GM18870 (cell line): Measurements from ENCODE around the gene NFATC2.
"Not testable (repeated sequence)": the region's sequence is repeated elsewhere in the genome, so short reads cannot be mapped to it uniquely, and the experiment has no call there.

Experiments
- ATAC-seq: cut with Tn5 transposase; IDR thresholded peaks from one replicate; pipeline ENCODE4 v1.9.1; 2021; ENCODE audit warnings: moderate library complexity; ENCODE audit not compliant: unreplicated experiment

The NFATC2 gene

GRCh38 chr20:51480507-51481270 is 61.8 kb downstream of the NFATC2 start:
- ATAC-seq = peak; percentile 92

- ATAC-seq = not testable (repeated sequence)
These were observed 66.4 kb downstream of the NFATC2 start for GRCh38 chr20:51476106-51476505.

- no peak for ATAC-seq
These were observed 68.7 kb downstream of the NFATC2 start for GRCh38 chr20:51473771-51474170.

- ATAC-seq = no peak
These were observed 69.3 kb downstream of the NFATC2 start for GRCh38 chr20:51473256-51473655.

- ATAC-seq = no peak
These were observed 71.6 kb downstream of the NFATC2 start for GRCh38 chr20:51470907-51471411.

- no peak for ATAC-seq
These were observed 72.1 kb downstream of the NFATC2 start for GRCh38 chr20:51470499-51470820.

- no peak for ATAC-seq
These were observed 72.7 kb downstream of the NFATC2 start for GRCh38 chr20:51469578-51470498.

GRCh38 chr20:51469046-51469445 is 73.5 kb downstream of the NFATC2 start:
- ATAC-seq = no peak

- no peak for ATAC-seq
These were observed 73.9 kb downstream of the NFATC2 start for GRCh38 chr20:51468636-51469035.

- ATAC-seq = no peak
These were observed 74.4 kb downstream of the NFATC2 start for GRCh38 chr20:51467956-51468626.

- ATAC-seq = no peak
These were observed 78.5 kb downstream of the NFATC2 start for GRCh38 chr20:51463998-51464397.

GRCh38 chr20:51463560-51463959 is 79.0 kb downstream of the NFATC2 start:
- ATAC-seq = no peak

GRCh38 chr20:51462566-51463276 is 79.8 kb downstream of the NFATC2 start:
- no peak for ATAC-seq

GRCh38 chr20:51461846-51462245 is 80.7 kb downstream of the NFATC2 start:
- not testable (repeated sequence) for ATAC-seq

- peak; percentile 6 for ATAC-seq
These were observed 81.2 kb downstream of the NFATC2 start for GRCh38 chr20:51461306-51461705.

- peak; percentile 90 for ATAC-seq
These were observed 81.8 kb downstream of the NFATC2 start for GRCh38 chr20:51460569-51461265.

GRCh38 chr20:51460163-51460562 is 82.4 kb downstream of the NFATC2 start:
- ATAC-seq = no peak

- no peak for ATAC-seq
These were observed 83.6 kb downstream of the NFATC2 start for GRCh38 chr20:51458751-51459439.

- no peak for ATAC-seq
These were observed 85.0 kb downstream of the NFATC2 start for GRCh38 chr20:51457533-51457932.
